GM21526 (cell line): ENCODE measurements around the gene CTXN3.
"Not testable (repeated sequence)": the region's sequence is repeated elsewhere in the genome, so short reads cannot be mapped to it uniquely, and the experiment has no call there.

Experiments used
- ATAC-seq: cut with Tn5 transposase; IDR thresholded peaks from one replicate; pipeline ENCODE4 v1.9.1; 2021; ENCODE audit warnings: moderate library complexity; ENCODE audit not compliant: unreplicated experiment, low FRiP score

The CTXN3 gene

GRCh38 chr5:127650022-127650421 is 1.1 kb downstream of the CTXN3 start:
- no peak for ATAC-seq

GRCh38 chr5:127650649-127651048 is 1.8 kb downstream of the CTXN3 start:
- no peak for ATAC-seq

- no peak for ATAC-seq
Observed at GRCh38 chr5:127652952-127653611, 4.2 kb downstream of the CTXN3 start.

- ATAC-seq, result no peak
Observed at GRCh38 chr5:127656825-127657224, 7.9 kb downstream of the CTXN3 start.

GRCh38 chr5:127660047-127660733 is 11.3 kb downstream of the CTXN3 start:
- no peak for ATAC-seq

- ATAC-seq, result no peak
Observed at GRCh38 chr5:127664093-127664492, 15.2 kb downstream of the CTXN3 start.

GRCh38 chr5:127665641-127666040 is 16.8 kb downstream of the CTXN3 start:
- no peak for ATAC-seq

GRCh38 chr5:127666043-127666716 is 17.3 kb downstream of the CTXN3 start:
- ATAC-seq, result no peak

- ATAC-seq, result no peak
Observed at GRCh38 chr5:127667926-127668325, 19.0 kb downstream of the CTXN3 start.

- ATAC-seq, result no peak
Observed at GRCh38 chr5:127671218-127671617, 22.3 kb downstream of the CTXN3 start.

GRCh38 chr5:127673117-127673800 is 24.4 kb downstream of the CTXN3 start:
- ATAC-seq, result no peak

GRCh38 chr5:127676951-127677350 is 28.1 kb downstream of the CTXN3 start:
- ATAC-seq, result not testable (repeated sequence)

- ATAC-seq, result not testable (repeated sequence)
Observed at GRCh38 chr5:127679691-127680330, 30.9 kb downstream of the CTXN3 start.

GRCh38 chr5:127680595-127680994 is 31.7 kb downstream of the CTXN3 start:
- no peak for ATAC-seq

- no peak for ATAC-seq
Observed at GRCh38 chr5:127683008-127683407, 34.1 kb downstream of the CTXN3 start.

- no peak for ATAC-seq
Observed at GRCh38 chr5:127684726-127685467, 36.0 kb downstream of the CTXN3 start.

GRCh38 chr5:127685662-127686061 is 36.8 kb downstream of the CTXN3 start:
- no peak for ATAC-seq

- no peak for ATAC-seq
Observed at GRCh38 chr5:127686424-127686823, 37.5 kb downstream of the CTXN3 start.

GRCh38 chr5:127694518-127695171 is 45.8 kb downstream of the CTXN3 start:
- ATAC-seq, result no peak
